Raji (cell line): ENCODE results near the gene LYZL6.

Experiments
- POLR2A ChIP-seq: IDR thresholded peaks from 2 replicates; pipeline ENCODE4 v1.6.1; 2011; ENCODE audit warnings: low read depth, low read length, control low read depth; ENCODE audit not compliant: insufficient read depth

LYZL6 gene

DNA sequence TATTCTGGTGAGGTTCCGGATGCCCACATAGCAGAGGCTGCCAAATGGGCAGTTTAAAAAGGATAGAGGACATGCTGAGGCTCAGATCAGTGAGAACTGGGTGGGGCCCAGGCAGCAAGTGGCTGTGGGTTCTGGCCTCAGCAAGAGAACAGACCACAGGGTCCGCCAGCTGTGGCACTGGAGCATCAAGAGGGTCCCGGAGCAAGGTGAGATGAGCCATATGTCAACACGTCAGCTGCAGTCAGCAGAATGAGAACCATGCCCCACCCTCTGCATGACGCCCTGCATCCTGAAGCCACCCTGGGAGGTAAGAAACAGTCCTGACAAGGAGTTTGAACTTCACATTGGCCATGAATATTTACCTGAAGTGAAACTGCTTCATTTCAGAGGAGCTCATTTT is 43.2 kb downstream of the LYZL6 start:
- no peak for TF ChIP-seq POLR2A

DNA sequence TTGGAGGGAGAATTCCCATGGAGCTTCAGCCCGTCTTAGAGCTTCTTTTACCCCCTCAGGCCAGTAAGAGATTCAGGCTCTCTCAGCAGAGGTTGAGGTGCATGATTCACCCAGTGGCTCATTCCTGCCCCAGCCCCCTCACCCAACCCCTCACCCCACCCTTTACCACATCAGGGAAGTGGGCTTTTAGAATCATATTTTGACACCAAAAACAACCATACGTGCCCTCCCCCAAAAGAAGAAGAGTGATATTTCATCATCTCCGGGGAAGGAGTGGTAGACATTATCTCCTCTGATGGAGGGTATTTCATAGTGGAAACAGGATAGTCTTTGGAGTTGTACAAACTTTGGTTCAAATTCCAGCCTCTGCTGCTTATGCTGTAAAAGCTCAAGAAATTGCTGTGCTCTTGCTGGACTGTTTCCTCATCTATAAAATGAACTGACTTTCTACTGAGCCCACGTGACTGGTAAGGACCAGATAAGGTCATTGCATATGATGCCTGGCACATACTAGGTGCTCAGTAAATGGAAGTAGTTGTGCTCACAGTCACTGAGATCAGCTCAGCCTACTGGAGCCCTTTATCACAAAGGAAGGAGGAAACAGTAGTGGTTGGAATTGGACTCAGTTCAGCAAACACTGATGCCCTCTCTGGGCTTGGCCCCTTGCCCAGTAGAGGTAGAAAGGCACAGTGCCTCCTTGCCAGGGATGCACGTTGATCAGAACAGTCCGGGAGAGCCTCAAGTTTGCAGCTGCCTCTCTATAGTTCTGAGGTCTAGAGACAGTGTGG is 45.0 kb downstream of the LYZL6 start:
- TF ChIP-seq POLR2A, result no peak

DNA sequence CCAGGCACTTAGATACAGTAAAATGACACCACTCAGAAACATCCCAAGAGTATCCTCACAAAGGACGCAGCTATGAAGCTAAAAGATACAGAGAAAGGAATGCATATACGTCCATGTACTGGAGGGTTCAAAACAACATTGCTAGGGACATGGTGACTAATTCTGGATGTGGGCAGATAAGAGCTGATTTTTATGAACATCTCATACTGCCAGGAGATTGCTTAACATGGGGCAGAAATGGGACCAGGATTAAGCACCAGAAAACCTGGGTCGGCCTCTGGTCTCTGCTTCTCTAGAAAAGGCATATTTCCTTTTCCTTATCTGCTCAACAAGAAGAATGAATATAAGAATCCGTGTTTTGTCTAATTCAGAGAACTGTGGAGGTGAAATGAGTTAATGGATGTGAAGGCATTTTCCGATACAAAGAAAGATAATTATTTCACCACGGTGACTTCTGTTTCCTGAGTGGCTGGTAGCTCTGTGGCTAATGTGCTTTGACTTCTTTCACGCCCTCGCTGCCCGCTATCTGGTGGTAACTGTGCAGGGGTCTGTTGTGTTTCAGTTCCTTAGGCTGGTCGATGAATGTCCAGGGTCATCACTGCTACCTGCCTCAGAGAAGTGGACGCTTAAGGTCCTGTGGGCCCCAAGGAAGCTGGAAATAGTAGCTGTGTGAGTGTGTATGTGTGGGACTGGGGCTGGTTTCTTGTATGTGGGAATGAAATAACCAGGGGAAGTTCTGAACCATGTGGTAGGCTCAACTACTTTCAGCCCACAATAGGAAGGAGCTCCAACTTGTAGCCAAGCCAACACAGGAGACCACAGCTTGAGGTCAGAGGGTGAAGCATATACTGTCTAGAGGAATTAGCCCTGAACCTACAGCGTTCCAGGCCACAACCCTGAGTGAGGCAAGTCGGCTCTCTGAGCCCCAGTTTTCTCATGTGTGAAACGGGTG is 47.6 kb downstream of the LYZL6 start:
- TF ChIP-seq POLR2A, result no peak

DNA sequence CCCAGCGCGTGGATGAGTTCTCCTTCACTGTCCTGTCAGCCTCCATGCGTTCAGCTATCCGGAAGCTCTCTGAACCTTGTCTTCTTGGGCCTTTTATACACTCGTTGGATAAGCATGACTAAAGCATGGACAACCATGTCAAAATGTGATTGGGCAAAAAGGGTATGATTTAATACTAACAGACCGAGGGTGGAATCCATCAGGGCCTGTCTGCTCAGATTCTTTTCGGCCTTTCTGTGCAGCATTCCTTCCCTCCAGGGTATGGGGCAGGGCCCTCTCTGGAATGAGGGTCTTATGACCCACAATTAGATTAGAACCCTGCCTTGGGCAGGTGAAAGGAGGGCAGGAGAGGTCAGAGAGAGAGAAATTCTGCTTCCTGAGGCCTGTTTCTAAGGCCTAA is 49.3 kb downstream of the LYZL6 start:
- no peak for TF ChIP-seq POLR2A

DNA sequence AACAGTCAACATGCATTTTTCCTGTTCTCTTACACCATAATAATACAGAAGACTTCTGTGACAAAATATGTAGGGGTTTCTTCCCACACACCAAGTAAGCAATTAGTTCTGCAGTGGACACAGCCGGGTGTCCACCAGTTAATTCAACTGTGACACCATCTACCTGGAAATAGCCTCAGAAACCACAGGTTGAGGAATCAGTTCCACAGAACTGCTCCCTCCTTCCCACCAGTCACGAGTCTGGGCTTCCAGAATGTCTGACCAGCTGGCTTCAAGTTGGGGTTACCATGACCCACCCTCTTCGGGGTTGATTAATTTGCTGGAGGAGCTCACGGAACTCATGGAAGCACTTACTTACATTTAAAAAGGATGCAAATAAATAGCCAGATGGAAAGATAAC is 49.8 kb downstream of the LYZL6 start:
- TF ChIP-seq POLR2A, result no peak

DNA sequence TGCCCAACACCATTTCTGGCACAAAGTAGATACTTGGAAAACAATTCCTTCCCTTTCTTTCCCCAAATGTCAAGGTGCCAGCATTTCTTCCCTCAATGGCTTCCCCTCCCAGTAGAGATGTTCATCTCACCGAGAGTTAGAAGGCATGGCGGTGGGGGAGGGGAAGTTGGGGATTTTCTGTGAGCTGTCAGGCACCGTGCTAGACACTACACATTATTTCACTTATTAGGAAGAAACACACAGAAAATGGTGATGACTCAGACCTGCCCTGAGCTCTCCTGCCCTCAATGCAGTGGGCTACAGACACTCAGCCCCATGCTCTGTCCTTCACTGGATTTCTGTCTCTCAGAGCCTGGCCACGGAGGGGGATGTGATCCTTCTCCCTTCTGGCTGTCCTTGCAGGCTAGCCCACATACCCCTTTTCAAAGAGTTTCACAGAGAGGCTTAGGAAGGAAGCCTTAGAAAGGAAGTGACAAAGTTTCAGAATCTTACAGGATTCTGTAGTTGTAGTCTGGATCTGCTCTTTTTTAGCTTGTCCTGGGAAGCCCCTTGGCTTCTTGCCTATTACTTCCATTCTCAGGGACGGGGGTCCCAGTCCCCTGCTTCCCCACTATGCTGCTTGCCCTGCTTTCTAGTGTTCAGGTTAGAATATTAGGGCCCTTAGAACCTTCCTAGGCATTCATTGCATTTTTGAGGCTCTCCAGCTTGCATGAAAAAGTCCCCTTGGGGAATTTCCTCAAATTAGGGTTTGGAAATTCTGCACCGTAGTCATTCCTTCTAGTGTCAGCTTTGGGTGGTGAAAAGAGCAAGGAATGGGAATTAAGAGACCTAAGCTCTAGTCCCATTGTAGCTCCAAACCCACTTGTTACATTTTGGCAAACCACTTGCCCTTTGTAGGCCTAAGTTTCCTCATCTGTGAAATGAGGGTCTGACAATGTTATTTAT is 51.1 kb downstream of the LYZL6 start:
- TF ChIP-seq POLR2A, result no peak

DNA sequence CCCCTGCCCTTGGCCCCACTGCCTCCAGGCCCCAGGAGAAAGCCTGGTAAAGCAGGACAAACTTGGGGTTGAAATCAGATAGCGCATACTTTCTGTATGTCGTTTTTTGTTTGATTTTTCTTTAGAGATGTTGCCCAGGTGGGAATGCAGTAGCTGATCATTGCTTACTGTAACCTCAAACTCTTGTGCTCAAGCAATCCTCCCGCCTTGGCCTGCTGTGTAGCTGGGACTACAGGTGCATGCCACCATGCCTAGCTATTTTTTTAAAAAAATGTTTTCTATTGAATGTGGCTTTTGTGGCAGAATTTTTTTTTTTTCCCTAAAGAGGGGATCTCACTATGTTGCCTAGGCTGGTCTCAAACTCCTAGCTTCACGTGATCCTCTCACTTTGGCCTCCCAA is 52.2 kb downstream of the LYZL6 start:
- no peak for TF ChIP-seq POLR2A

DNA sequence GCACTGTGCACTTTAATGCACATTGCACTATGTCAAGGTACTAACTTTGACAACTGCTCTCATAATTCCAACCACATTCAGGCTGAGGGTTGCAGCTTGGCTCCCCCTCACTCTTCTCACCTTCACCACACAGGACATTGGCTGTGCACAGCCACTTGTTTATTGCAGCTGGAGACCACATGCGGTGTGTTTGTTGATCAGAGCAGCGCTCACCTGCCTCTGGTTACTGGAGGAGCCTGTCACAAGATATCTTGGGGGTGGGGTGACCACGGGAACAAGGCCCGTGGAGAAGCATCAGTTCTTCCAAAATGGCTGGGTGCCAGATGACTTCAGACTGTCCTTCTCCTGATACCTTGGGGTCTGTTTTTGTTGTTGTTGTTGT is 52.7 kb downstream of the LYZL6 start:
- no peak for TF ChIP-seq POLR2A

DNA sequence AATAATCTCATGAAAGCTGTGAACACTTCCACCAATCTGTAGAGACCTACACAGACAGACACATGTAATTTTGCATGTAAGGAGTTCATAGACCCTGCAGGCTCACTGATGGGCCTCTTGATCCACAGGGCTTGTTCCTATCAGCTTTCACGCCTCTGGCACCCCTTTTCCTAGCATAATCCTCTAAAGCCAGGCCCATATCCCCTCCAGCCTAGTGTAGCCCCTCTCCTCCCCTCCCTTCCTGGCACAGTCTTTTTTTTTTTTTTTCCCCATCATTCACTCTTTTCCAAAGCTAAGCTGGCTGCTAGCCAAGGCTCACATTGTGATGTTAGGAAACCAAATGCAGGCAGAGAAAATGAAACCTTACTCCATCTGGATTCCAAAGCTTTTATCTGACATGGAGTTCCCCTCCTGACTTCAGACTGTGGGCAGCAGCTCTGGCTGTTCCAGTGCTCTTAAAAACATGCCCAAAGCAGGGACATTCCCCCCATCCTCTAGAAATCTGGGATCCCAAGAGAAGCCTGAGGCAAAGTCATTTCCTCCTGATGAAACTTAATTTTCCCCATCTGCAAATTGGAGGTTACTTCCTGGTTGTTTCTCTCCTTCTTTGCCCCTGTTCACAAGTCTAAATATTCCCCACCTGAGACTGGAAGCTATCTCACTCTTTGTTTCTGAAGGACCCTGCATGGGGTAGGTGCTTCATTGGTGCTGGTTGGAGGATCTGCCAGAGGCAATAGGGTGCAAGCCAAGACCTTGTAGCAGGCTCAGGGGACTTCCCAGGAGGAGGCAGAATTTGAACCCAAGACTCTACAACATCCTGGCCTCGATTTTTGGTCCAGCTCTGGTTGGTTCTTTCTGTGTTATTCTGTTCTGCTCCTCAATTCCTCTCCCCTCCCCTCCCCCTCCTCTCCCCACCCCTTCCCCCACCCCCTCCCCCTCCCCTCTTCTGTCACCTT is 53.4 kb downstream of the LYZL6 start:
- no peak for TF ChIP-seq POLR2A

DNA sequence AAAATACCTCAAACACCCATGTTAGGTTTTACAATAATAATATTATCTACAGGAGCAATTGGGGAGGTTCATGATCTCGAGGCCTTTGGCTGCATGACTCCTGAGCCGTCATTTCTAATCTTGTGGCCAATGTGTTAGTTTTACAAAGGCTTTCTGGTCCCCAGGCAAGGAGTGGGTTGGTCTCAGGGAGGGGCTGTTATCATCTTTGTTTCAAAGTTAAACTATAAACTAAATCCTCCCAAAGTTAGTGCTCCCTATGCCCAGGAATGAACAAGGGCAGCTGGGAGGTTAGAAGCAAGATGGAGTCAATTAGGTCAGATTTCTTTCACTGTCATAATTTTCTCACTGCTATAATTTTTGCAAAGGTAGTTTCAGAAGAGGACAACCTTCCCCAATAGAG is 54.3 kb downstream of the LYZL6 start:
- TF ChIP-seq POLR2A, result no peak
